PC-9 (cell line): ENCODE measurements around the gene SLC40A1. TPM values are rescaled to one million over a fixed set of nuclear protein-coding genes. Genes with fewer than 3 reads are reported as not detected.

Experiments
- BruUV-seq: library from RNA; stranded (reverse); fragments of 400-500 nt; replicated peaks from 2 replicates; lab custom pipeline; 2021; lab: Mats Ljungman, UMichigan
- CTCF ChIA-PET: fragments of 300-600 bp; sonication (Branson Sonifier 250); formaldehyde crosslinking; loops from one replicate; lab custom pipeline; 2022; ENCODE audit warnings: antibody characterized with exemption; lab: Charles Lee
- POLR2A ChIA-PET: fragments of 300-600 bp; sonication (Branson Sonifier 250); formaldehyde crosslinking; loops from one replicate; lab custom pipeline; 2022; ENCODE audit warnings: antibody characterized with exemption; ENCODE audit not compliant: unreplicated experiment; lab: Charles Lee
- DNase-seq, 2 experiments: peaks; one replicate each; pipeline versions ENCODE4 v3.0.0 to v3.0.0-alpha.2; 2015 to 2022; ENCODE audit warnings: mixed read lengths in 1 of 2
- H2AFZ ChIP-seq: fragments of 200-600 bp; sonication (generic); 2 replicates; pipeline ENCODE4 v1.8.1; 2017; ENCODE audit warnings: antibody characterized with exemption
- H3F3A ChIP-seq: fragments of 200-600 bp; sonication (generic); 2 replicates; pipeline ENCODE4 v1.8.1; 2017; ENCODE audit warnings: antibody characterized with exemption, mild to moderate bottlenecking, low read depth; ENCODE audit not compliant: insufficient read depth
- H3K27ac ChIP-seq: fragments of 200-600 bp; sonication (generic); 2 replicates; pipeline ENCODE4 v1.6.1; 2016; ENCODE audit warnings: mixed run types
- H3K27me3 ChIP-seq: fragments of 200-600 bp; sonication (generic); 2 replicates; pipeline ENCODE4 v1.6.1; 2016; ENCODE audit warnings: low read depth, mixed run types; ENCODE audit not compliant: insufficient read depth
- H3K36me3 ChIP-seq: fragments of 200-600 bp; sonication (generic); 2 replicates; pipeline ENCODE4 v1.6.1; 2016; ENCODE audit warnings: low read depth, mixed run types
- H3K4me1 ChIP-seq: fragments of 200-600 bp; sonication (generic); replicated peaks from 2 replicates; pipeline ENCODE4 v1.6.1; 2016; ENCODE audit warnings: mixed run types; ENCODE audit not compliant: insufficient read depth
- H3K4me2 ChIP-seq: fragments of 200-600 bp; sonication (generic); 2 replicates; pipeline ENCODE4 v1.6.1; 2017; ENCODE audit warnings: mixed run types
- H3K4me3 ChIP-seq: fragments of 200-600 bp; sonication (generic); 2 replicates; pipeline ENCODE4 v1.6.1; 2016; ENCODE audit warnings: mixed run types
- H3K79me2 ChIP-seq: fragments of 200-600 bp; sonication (generic); 2 replicates; pipeline ENCODE4 v1.6.1; 2017; ENCODE audit warnings: low read depth, mixed run types
- H3K9me2 ChIP-seq: fragments of 200-600 bp; sonication (generic); 2 replicates; pipeline ENCODE4 v1.8.1; 2017; ENCODE audit warnings: mild to moderate bottlenecking; ENCODE audit not compliant: insufficient read depth
- H3K9me3 ChIP-seq: fragments of 200-600 bp; sonication (generic); 2 replicates; pipeline ENCODE4 v1.8.1; 2016; ENCODE audit warnings: low read depth; ENCODE audit not compliant: insufficient read depth
- H4K20me1 ChIP-seq: fragments of 200-600 bp; sonication (generic); 2 replicates; pipeline ENCODE4 v1.8.1; 2017; ENCODE audit not compliant: insufficient read depth
- CTCF ChIP-seq: fragments of 200-600 bp; sonication (generic); conservative IDR thresholded peaks from 2 replicates; pipeline ENCODE4 v1.6.1; 2017; ENCODE audit warnings: mixed run types, antibody characterized with exemption, mild to moderate bottlenecking, moderate library complexity
- EZH2 ChIP-seq: fragments of 200-600 bp; sonication (generic); IDR thresholded peaks from 2 replicates; pipeline ENCODE4 v1.8.0; 2017; ENCODE audit warnings: antibody characterized with exemption, low read depth
- intact Hi-C: fragments of 100-400 bp; cut with micrococcal nuclease; formaldehyde crosslinking; loops from one replicate; pipeline ENCODE4 v1.10.0; 2022; ENCODE audit not compliant: unreplicated experiment
- total RNA-seq: library from RNA; stranded (reverse); gene quantifications from 2 replicates; pipeline ENCODE4 v1.2.3, GENCODE V29; 2021

SLC40A1 gene
- total RNA-seq, 1 experiment from 2014 or later, result 8.0 TPM

- TF ChIP-seq CTCF, result no peak
- TF ChIP-seq EZH2, result no peak
- ChIA-PET CTCF (no interaction called here), POLR2A (no interaction called here)
- no peak overlapping the region for H3K27ac ChIP-seq
- H3K4me3 ChIP-seq, result no peak overlapping the region
- no peaks in the 10 kb centered on the region for H3F3A ChIP-seq
- no peaks in the 10 kb centered on the region for H3K79me2 ChIP-seq
- H3K9me2 ChIP-seq, result no peaks in the 10 kb centered on the region; the same call in 1 of the 2 replicates
- no TSS peak for BruUV-seq
- H3K36me3 ChIP-seq, result no peaks in the 10 kb centered on the region
- no peaks in the 10 kb centered on the region for H4K20me1 ChIP-seq
- intact Hi-C loops, result no loop called here
- DNase-seq, result no peak
- H3K4me2 ChIP-seq, result no peak overlapping the region
- no peak overlapping the region for H2AFZ ChIP-seq
- no peaks in the 10 kb centered on the region for H3K27me3 ChIP-seq
- H3K4me1 ChIP-seq, result peaks cover 12% of the 10 kb centered on the region
- H3K9me3 ChIP-seq, result no peaks in the 10 kb centered on the region
Observed at GRCh38 chr2:189628817-189629530, 48.4 kb upstream of the SLC40A1 start.

GRCh38 chr2:189627789-189628188 is 47.2 kb upstream of the SLC40A1 start:
- Histone ChIP-seq H3F3A (no peaks in the 10 kb centered on the region), H3K9me2 (no peaks in the 10 kb centered on the region; the same call in 1 of the 2 replicates), H3K9me3 (no peaks in the 10 kb centered on the region), H3K4me3 (no peak overlapping the region), H3K79me2 (no peaks in the 10 kb centered on the region), H3K4me1 (peaks cover 12% of the 10 kb centered on the region), H3K27me3 (no peaks in the 10 kb centered on the region), H3K36me3 (no peaks in the 10 kb centered on the region), H4K20me1 (no peaks in the 10 kb centered on the region), H2AFZ (no peak overlapping the region), H3K27ac (no peak overlapping the region), H3K4me2 (no peak overlapping the region)
- BruUV-seq, result no TSS peak
- TF ChIP-seq EZH2 (no peak), CTCF (no peak)
- ChIA-PET POLR2A (no interaction called here), CTCF (interaction anchor here (0.7 kb wide), 1 partner anchor 150 kb away, joined by 3 read pairs; no protein-coding TSS in a partner anchor)
- intact Hi-C loops, result loop anchor here (2.0 kb wide), 1 partner anchor 75 kb away; no protein-coding TSS in a partner anchor
- no peak for DNase-seq

- intact Hi-C loops, result loop anchor here (2.0 kb wide), 1 partner anchor 73 kb away; no protein-coding TSS in a partner anchor
- CTCF ChIA-PET, result interaction anchor here (1.5 kb wide), 1 partner anchor 35 kb away, joined by 5 read pairs; no protein-coding TSS in a partner anchor
Observed at GRCh38 chr2:189625636-189626035, 45.0 kb upstream of the SLC40A1 start.

More at GRCh38 chr2:189625636-189626035, 45.0 kb upstream of the SLC40A1 start:
- Histone ChIP-seq H3K36me3 (no peaks in the 10 kb centered on the region), H3K4me2 (no peak overlapping the region), H4K20me1 (no peaks in the 10 kb centered on the region), H3K27ac (no peak overlapping the region), H3F3A (no peaks in the 10 kb centered on the region), H3K9me3 (no peaks in the 10 kb centered on the region), H3K4me3 (no peak overlapping the region), H3K4me1 (peaks cover 12% of the 10 kb centered on the region), H3K9me2 (no peaks in the 10 kb centered on the region; the same call in 1 of the 2 replicates), H2AFZ (no peak overlapping the region), H3K79me2 (no peaks in the 10 kb centered on the region), H3K27me3 (no peaks in the 10 kb centered on the region)
- POLR2A ChIA-PET, result no interaction called here
- BruUV-seq, result no TSS peak
- no peak for DNase-seq
- no peak for TF ChIP-seq CTCF
- no peak for TF ChIP-seq EZH2
